ENCODE data around the gene YWHAH. TPM values are rescaled to one million over a fixed set of nuclear protein-coding genes. Genes with fewer than 3 reads are reported as not detected.

YWHAH gene
- polyA plus RNA-seq, 2 of the 4 experiments (the other 2 are of a cell fraction) = 91.9 to 137 TPM

GRCh38 chr22:31952472-31952871 lies 8.1 kb downstream of the YWHAH start:
- peak overlapping the region in 1 of 2 experiments; percentile 69; a peak in 2 of 6 replicates for H3K27ac ChIP-seq
- peaks cover 48% of the 10 kb centered on the region for H3K4me1 ChIP-seq
- ChIA-PET POLR2A (no interaction called here), CTCF (interaction anchor here (0.7 to 10.2 kb wide), 3 partner anchors 16 to 287 kb away, joined by 3 to 76 read pairs (median 4); no protein-coding TSS in a partner anchor)
- FAIRE-seq = no peak
- 26% methylated on average over 2 of the region's 2 CpGs for WGBS (ENCODE audit: missing lambda C conversion rate)
- H3K4me2 ChIP-seq = peak overlapping the region; percentile 67
- peak in 1 of 2 experiments; percentile 28 for DNase-seq (ENCODE audit: low read depth in 1 of 2, low spot score in 1 of 2)
- H3K9me3 ChIP-seq = no peaks in the 10 kb centered on the region
- TF ChIP-seq FOSL2 (IDR thresholded peaks at IDR 0.05) (no peak; the same call in 1 of the 2 replicates), FOSL2 (CRISPR knock-in tag; IDR thresholded peaks at IDR 0.05) (peak; percentile 68), EP300 (IDR thresholded peaks at IDR 0.05) (no peak), JUNB (IDR thresholded peaks at IDR 0.05) (0 out of 2 replicates have a peak, but pooled peaks have one; percentile 14)
- H3K4me3 ChIP-seq = peak overlapping the region; percentile 18; the same call in 1 of the 3 replicates
- peak; percentile 73 to 75; a peak in 5 of 6 replicates for ATAC-seq

DNA sequence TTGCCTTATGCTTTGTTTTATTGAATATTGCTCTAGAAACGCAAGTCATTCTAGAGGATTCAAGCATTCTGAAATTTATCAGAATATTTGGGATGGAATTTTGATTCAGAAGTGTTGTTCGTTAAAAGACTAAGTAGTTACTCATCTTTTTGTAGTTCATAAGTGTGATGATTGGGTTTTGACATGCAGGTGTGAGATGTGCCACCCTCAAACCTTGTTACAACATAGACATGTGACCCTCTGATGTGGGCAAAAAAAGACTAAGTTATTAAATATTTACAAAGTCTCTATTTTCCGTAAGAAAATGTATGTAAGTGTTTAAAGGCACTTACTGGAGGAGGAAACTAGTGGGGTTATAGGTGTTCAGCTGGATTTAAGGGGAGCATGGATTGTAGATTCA lies 8.9 kb downstream of the YWHAH start:
- WGBS (ENCODE audit: missing lambda C conversion rate) = 85% methylated on average over 3 of the region's 3 CpGs
- no peak for DNase-seq (ENCODE audit: low read depth in 1 of 2, low spot score in 1 of 2)
- Histone ChIP-seq H3K4me2 (peak overlapping the region; percentile 67), H3K4me3 (no peak overlapping the region), H3K9me3 (no peaks in the 10 kb centered on the region), H3K4me1 (peaks cover 46% of the 10 kb centered on the region), H3K27ac (peak overlapping the region in 1 of 2 experiments; percentile 27; a peak in 1 of 6 replicates)
- TF ChIP-seq MAZ (IDR thresholded peaks at IDR 0.05; ENCODE audit: borderline replicate concordance, low read depth, low read length) (no peak), CBX2 (IDR thresholded peaks at IDR 0.05; ENCODE audit: borderline replicate concordance, low read depth) (no peak)
- ATAC-seq = no peak
- CTCF ChIA-PET = interaction anchor here (0.6 to 10.2 kb wide), 4 partner anchors 16 to 288 kb away, joined by 3 to 76 read pairs (median 4); no protein-coding TSS in a partner anchor
- POLR2A ChIA-PET = no interaction called here
- no peak for FAIRE-seq

- Histone ChIP-seq H3K9me3 (no peaks in the 10 kb centered on the region), H3K4me2 (no peak overlapping the region), H3K4me3 (no peak overlapping the region), H3K27ac (no peak overlapping the region), H3K4me1 (peaks cover 46% of the 10 kb centered on the region)
- ChIA-PET CTCF (interaction anchor here (10.2 kb wide), 1 partner anchor 15 kb away, joined by 76 read pairs; no protein-coding TSS in a partner anchor), POLR2A (no interaction called here)
- no peak for TF ChIP-seq MYC (IDR thresholded peaks at IDR 0.05; ENCODE audit: borderline replicate concordance, low read length)
- TF ChIP-seq CHD4 (IDR thresholded peaks at IDR 0.05; ENCODE audit: borderline replicate concordance) = no peak
- TF ChIP-seq EP300 (IDR thresholded peaks at IDR 0.05) = no peak
- TF ChIP-seq, protein P1, sequence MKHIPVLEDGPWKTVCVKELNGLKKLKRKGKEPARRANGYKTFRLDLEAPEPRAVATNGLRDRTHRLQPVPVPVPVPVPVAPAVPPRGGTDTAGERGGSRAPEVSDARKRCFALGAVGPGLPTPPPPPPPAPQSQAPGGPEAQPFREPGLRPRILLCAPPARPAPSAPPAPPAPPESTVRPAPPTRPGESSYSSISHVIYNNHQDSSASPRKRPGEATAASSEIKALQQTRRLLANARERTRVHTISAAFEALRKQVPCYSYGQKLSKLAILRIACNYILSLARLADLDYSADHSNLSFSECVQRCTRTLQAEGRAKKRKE (CRISPR knock-in tag; IDR thresholded peaks at IDR 0.05; ENCODE audit: low read depth) = no peak
- no peak for TF ChIP-seq CBX2 (IDR thresholded peaks at IDR 0.05; ENCODE audit: borderline replicate concordance, low read depth)
- TF ChIP-seq FOXS1 (CRISPR knock-in tag; IDR thresholded peaks at IDR 0.05) = no peak
- no peak for TF ChIP-seq JUNB (IDR thresholded peaks at IDR 0.05)
- no peak for TF ChIP-seq SREBF2 (IDR thresholded peaks at IDR 0.05)
- TF ChIP-seq, protein P2, sequence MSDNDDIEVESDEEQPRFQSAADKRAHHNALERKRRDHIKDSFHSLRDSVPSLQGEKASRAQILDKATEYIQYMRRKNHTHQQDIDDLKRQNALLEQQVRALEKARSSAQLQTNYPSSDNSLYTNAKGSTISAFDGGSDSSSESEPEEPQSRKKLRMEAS (IDR thresholded peaks at IDR 0.05) = no peak
- TF ChIP-seq KDM5A (IDR thresholded peaks at IDR 0.05) = no peak
- TF ChIP-seq, protein P3, sequence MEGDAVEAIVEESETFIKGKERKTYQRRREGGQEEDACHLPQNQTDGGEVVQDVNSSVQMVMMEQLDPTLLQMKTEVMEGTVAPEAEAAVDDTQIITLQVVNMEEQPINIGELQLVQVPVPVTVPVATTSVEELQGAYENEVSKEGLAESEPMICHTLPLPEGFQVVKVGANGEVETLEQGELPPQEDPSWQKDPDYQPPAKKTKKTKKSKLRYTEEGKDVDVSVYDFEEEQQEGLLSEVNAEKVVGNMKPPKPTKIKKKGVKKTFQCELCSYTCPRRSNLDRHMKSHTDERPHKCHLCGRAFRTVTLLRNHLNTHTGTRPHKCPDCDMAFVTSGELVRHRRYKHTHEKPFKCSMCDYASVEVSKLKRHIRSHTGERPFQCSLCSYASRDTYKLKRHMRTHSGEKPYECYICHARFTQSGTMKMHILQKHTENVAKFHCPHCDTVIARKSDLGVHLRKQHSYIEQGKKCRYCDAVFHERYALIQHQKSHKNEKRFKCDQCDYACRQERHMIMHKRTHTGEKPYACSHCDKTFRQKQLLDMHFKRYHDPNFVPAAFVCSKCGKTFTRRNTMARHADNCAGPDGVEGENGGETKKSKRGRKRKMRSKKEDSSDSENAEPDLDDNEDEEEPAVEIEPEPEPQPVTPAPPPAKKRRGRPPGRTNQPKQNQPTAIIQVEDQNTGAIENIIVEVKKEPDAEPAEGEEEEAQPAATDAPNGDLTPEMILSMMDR (IDR thresholded peaks at IDR 0.05) = no peak
- TF ChIP-seq HMGXB4 (CRISPR knock-in tag; IDR thresholded peaks at IDR 0.05; ENCODE audit: borderline replicate concordance) = no peak
- TF ChIP-seq ESRRA (IDR thresholded peaks at IDR 0.05; ENCODE audit: borderline replicate concordance, low read length) = no peak
- WGBS (ENCODE audit: missing lambda C conversion rate) = 93% methylated on average over 11 of the region's 11 CpGs
- ATAC-seq (no peak), FAIRE-seq (no peak), DNase-seq (ENCODE audit: low read depth in 1 of 2, low spot score in 1 of 2) (no peak)
These were observed 10.5 kb downstream of the YWHAH start for GRCh38 chr22:31954535-31955523.

Measured in A549 (cell line).